GM23338 (cell line): ENCODE measurements around the gene TRIM42. TPM values are rescaled to one million over a fixed set of nuclear protein-coding genes. Genes with fewer than 3 reads are reported as not detected.

ENCODE experiments used
- ATAC-seq: fragments of 200-7000 bp; cut with Tn5 transposase; 3 replicates; pipeline ENCODE4 v1.9.1; 2020
- DNase-seq: peaks from one replicate; pipeline ENCODE4 v3.0.0-alpha.2; 2015; ENCODE audit warnings: low spot score
- H2AFZ ChIP-seq: fragments of 200-600 bp; sonication (generic); 2 replicates; pipeline ENCODE4 v1.8.0; 2016; ENCODE audit warnings: antibody characterized with exemption, mild to moderate bottlenecking, moderate library complexity
- H3F3A ChIP-seq: fragments of 200-600 bp; sonication (generic); replicated peaks from 2 replicates; pipeline ENCODE4 v1.8.0; 2017; ENCODE audit warnings: antibody characterized with exemption, mixed run types, low read depth
- H3K27ac ChIP-seq: fragments of 200-600 bp; sonication (generic); 2 replicates; pipeline ENCODE4 v1.6.1; 2016; ENCODE audit warnings: low read depth
- H3K27me3 ChIP-seq: fragments of 200-600 bp; sonication (generic); 2 replicates; pipeline ENCODE4 v1.8.0; 2016; ENCODE audit warnings: mild to moderate bottlenecking, mixed run types, moderate library complexity; ENCODE audit not compliant: insufficient read depth
- H3K36me3 ChIP-seq: fragments of 200-600 bp; sonication (generic); 2 replicates; pipeline ENCODE4 v1.8.0; 2016; ENCODE audit warnings: mild to moderate bottlenecking; ENCODE audit not compliant: insufficient read depth
- H3K4me1 ChIP-seq: fragments of 200-600 bp; sonication (generic); 2 replicates; pipeline ENCODE4 v1.8.0; 2016; ENCODE audit warnings: mild to moderate bottlenecking, moderate library complexity; ENCODE audit not compliant: insufficient read depth
- H3K4me2 ChIP-seq: fragments of 200-600 bp; sonication (generic); 2 replicates; pipeline ENCODE4 v1.7.1; 2017; ENCODE audit warnings: mixed run types
- H3K4me3 ChIP-seq: fragments of 200-600 bp; sonication (generic); 2 replicates; pipeline ENCODE4 v1.6.1; 2016; ENCODE audit warnings: mixed run types
- H3K79me2 ChIP-seq: fragments of 200-600 bp; sonication (generic); replicated peaks from 2 replicates; pipeline ENCODE4 v1.8.0; 2017; ENCODE audit warnings: mild to moderate bottlenecking; ENCODE audit not compliant: insufficient read depth
- H3K9me2 ChIP-seq: fragments of 200-600 bp; sonication (generic); 2 replicates; pipeline ENCODE4 v1.8.0; 2017; ENCODE audit not compliant: insufficient read depth
- H4K20me1 ChIP-seq: fragments of 200-600 bp; sonication (generic); replicated peaks from 2 replicates; pipeline ENCODE4 v1.8.0; 2017; ENCODE audit warnings: mild to moderate bottlenecking; ENCODE audit not compliant: insufficient read depth
- H3K27ac Mint-ChIP-seq: 2 replicates; pipeline ENCODE4 v1.8.0; 2020; ENCODE audit warnings: inconsistent platforms, mild to moderate bottlenecking, moderate library complexity, mixed read lengths
- H3K27me3 Mint-ChIP-seq: 3 replicates; pipeline ENCODE4 v1.8.0; 2022; ENCODE audit warnings: low read depth, mild to moderate bottlenecking, moderate library complexity, mixed read lengths, inconsistent platforms; ENCODE audit not compliant: insufficient read depth, poor library complexity
- H3K36me3 Mint-ChIP-seq: 3 replicates; pipeline ENCODE4 v1.8.0; 2021; ENCODE audit warnings: low read depth, mild to moderate bottlenecking, inconsistent platforms, moderate library complexity, mixed read lengths
- H3K4me1 Mint-ChIP-seq: 3 replicates; pipeline ENCODE4 v1.8.0; 2020; ENCODE audit warnings: mild to moderate bottlenecking, inconsistent platforms, mixed read lengths
- H3K4me3 Mint-ChIP-seq: 3 replicates; pipeline ENCODE4 v1.8.0; 2021; ENCODE audit warnings: moderate library complexity, mild to moderate bottlenecking, inconsistent platforms, mixed read lengths
- H3K9me3 Mint-ChIP-seq: 3 replicates; pipeline ENCODE4 v1.8.0; 2020; ENCODE audit warnings: moderate library complexity, mild to moderate bottlenecking, inconsistent platforms, mixed read lengths
- CREB1 ChIP-seq: fragments of 250-450 bp; sonication (Bioruptor Pico); IDR thresholded peaks from 2 replicates; pipeline ENCODE4 v1.5.0; 2020; ENCODE audit warnings: low read depth, mild to moderate bottlenecking, moderate library complexity
- ETS1 ChIP-seq: IDR thresholded peaks from 2 replicates; pipeline ENCODE4 v1.6.1; 2016; ENCODE audit warnings: antibody characterized with exemption
- STAT1 ChIP-seq: IDR thresholded peaks from one replicate; pipeline ENCODE4 v1.6.1; 2016; ENCODE audit warnings: antibody characterized with exemption; ENCODE audit not compliant: unreplicated experiment
- ZNF114 ChIP-seq: fragments of 250-450 bp; sonication (Bioruptor Pico); IDR thresholded peaks from 2 replicates; pipeline ENCODE4 v1.5.0; 2020; ENCODE audit warnings: mild to moderate bottlenecking, moderate library complexity
- ZNF331 ChIP-seq: fragments of 250-450 bp; sonication (Bioruptor Pico); IDR thresholded peaks from 2 replicates; pipeline ENCODE4 v1.5.0; 2020; ENCODE audit warnings: low read depth, mild to moderate bottlenecking, moderate library complexity
- polyA plus RNA-seq: library from polyadenylated mRNA; unstranded; fragments of >200 nt; fragmentation: Nextera tagmentation; extraction: Ambion mirVana; gene quantifications from 2 replicates; pipeline ENCODE4 v1.2.1, GENCODE V29; 2016
- total RNA-seq: library from RNA; depleted of rRNA; stranded (reverse); fragments of >200 nt; shearing (Covaris generic); gene quantifications from 2 replicates; pipeline ENCODE4 v1.2.3, GENCODE V29; 2014
- TF ChIP-seq, protein P1 (sequence below): fragments of 250-450 bp; sonication (Bioruptor Pico); IDR thresholded peaks from 2 replicates; pipeline ENCODE4 v1.5.0; 2020; ENCODE audit warnings: mild to moderate bottlenecking, moderate library complexity

The TRIM42 gene
- total and polyA plus RNA-seq, 2 experiments from 2014 or later, result not detected

GRCh38 chr3:140703496-140703895 is 25.6 kb downstream of the TRIM42 start (continued):
- TF ChIP-seq, protein P1, sequence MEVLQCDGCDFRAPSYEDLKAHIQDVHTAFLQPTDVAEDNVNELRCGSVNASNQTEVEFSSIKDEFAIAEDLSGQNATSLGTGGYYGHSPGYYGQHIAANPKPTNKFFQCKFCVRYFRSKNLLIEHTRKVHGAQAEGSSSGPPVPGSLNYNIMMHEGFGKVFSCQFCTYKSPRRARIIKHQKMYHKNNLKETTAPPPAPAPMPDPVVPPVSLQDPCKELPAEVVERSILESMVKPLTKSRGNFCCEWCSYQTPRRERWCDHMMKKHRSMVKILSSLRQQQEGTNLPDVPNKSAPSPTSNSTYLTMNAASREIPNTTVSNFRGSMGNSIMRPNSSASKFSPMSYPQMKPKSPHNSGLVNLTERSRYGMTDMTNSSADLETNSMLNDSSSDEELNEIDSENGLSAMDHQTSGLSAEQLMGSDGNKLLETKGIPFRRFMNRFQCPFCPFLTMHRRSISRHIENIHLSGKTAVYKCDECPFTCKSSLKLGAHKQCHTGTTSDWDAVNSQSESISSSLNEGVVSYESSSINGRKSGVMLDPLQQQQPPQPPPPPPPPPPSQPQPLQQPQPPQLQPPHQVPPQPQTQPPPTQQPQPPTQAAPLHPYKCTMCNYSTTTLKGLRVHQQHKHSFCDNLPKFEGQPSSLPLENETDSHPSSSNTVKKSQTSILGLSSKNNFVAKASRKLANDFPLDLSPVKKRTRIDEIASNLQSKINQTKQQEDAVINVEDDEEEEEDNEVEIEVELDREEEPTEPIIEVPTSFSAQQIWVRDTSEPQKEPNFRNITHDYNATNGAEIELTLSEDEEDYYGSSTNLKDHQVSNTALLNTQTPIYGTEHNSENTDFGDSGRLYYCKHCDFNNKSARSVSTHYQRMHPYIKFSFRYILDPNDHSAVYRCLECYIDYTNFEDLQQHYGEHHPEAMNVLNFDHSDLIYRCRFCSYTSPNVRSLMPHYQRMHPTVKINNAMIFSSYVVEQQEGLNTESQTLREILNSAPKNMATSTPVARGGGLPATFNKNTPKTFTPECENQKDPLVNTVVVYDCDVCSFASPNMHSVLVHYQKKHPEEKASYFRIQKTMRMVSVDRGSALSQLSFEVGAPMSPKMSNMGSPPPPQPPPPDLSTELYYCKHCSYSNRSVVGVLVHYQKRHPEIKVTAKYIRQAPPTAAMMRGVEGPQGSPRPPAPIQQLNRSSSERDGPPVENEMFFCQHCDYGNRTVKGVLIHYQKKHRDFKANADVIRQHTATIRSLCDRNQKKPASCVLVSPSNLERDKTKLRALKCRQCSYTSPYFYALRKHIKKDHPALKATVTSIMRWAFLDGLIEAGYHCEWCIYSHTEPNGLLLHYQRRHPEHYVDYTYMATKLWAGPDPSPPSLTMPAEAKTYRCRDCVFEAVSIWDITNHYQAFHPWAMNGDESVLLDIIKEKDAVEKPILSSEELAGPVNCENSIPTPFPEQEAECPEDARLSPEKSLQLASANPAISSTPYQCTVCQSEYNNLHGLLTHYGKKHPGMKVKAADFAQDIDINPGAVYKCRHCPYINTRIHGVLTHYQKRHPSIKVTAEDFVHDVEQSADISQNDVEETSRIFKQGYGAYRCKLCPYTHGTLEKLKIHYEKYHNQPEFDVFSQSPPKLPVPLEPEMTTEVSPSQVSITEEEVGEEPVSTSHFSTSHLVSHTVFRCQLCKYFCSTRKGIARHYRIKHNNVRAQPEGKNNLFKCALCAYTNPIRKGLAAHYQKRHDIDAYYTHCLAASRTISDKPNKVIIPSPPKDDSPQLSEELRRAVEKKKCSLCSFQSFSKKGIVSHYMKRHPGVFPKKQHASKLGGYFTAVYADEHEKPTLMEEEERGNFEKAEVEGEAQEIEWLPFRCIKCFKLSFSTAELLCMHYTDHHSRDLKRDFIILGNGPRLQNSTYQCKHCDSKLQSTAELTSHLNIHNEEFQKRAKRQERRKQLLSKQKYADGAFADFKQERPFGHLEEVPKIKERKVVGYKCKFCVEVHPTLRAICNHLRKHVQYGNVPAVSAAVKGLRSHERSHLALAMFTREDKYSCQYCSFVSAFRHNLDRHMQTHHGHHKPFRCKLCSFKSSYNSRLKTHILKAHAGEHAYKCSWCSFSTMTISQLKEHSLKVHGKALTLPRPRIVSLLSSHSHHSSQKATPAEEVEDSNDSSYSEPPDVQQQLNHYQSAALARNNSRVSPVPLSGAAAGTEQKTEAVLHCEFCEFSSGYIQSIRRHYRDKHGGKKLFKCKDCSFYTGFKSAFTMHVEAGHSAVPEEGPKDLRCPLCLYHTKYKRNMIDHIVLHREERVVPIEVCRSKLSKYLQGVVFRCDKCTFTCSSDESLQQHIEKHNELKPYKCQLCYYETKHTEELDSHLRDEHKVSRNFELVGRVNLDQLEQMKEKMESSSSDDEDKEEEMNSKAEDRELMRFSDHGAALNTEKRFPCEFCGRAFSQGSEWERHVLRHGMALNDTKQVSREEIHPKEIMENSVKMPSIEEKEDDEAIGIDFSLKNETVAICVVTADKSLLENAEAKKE (CRISPR knock-in tag), result no peak
- TF ChIP-seq ZNF114 (CRISPR knock-in tag), result no peak

DNA sequence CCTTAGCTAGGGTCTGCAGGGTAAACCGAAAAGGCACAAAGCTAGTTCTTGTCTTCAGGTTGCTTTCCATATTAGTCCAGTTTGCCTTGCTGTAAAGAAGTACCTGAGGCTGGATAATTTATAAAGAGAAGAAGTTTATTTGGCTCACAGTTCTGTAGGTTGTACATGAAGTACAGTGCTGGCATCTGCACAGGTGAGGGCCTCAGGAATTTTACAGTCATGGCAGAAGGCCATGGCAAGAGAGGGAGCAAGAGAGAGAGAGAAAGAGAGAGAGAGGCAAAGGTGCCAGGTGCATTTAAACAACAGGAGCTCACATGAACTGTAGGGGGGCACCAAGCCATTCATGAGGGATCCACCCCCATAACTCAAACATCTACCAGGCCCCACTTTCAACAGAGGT is 26.9 kb downstream of the TRIM42 start:
- no peaks in the 10 kb centered on the region for H3K4me1 ChIP-seq
- H3K27ac ChIP-seq, result no peak overlapping the region
- H3K4me3 ChIP-seq, result no peak overlapping the region
- no peak for DNase-seq
- Mint-ChIP-seq H3K9me3 (peaks cover 27% of the 10 kb centered on the region), H3K4me3 (no peak overlapping the region), H3K4me1 (no peaks in the 10 kb centered on the region), H3K27ac (no peak overlapping the region), H3K36me3 (peaks cover 7% of the 10 kb centered on the region), H3K27me3 (no peaks in the 10 kb centered on the region)
- no peaks in the 10 kb centered on the region for H3K36me3 ChIP-seq
- H3K9me2 ChIP-seq, result no peaks in the 10 kb centered on the region
- no peak for ATAC-seq
- no peak overlapping the region for H3K4me2 ChIP-seq
- H3K79me2 ChIP-seq, result no peaks in the 10 kb centered on the region
- no peaks in the 10 kb centered on the region for H3F3A ChIP-seq
- no peaks in the 10 kb centered on the region for H3K27me3 ChIP-seq
- no peak overlapping the region for H2AFZ ChIP-seq
- H4K20me1 ChIP-seq, result no peaks in the 10 kb centered on the region
- TF ChIP-seq, protein P1 (CRISPR knock-in tag), result no peak
- TF ChIP-seq ZNF331 (CRISPR knock-in tag) (no peak), ETS1 (no peak), STAT1 (no peak), CREB1 (CRISPR knock-in tag) (no peak)
